Measurements from ENCODE around the gene INCENP. TPM values are rescaled to one million over a fixed set of nuclear protein-coding genes. Genes with fewer than 3 reads are reported as not detected.

INCENP gene
- total RNA-seq, 4 donors from 2014 or later = 33.8 to 84.0 (median 53.1) TPM

GRCh38 chr11:62142921-62143320 lies 19.1 kb downstream of the INCENP start:
- no peak for DNase-seq
- H3K27ac ChIP-seq = peak overlapping the region in 3 of 4 donors; percentile 67 to 79 (median 76)

GRCh38 chr11:62143727-62144126 lies 19.9 kb downstream of the INCENP start:
- intact Hi-C loops (cut with DNase I) = no loop called here

More at GRCh38 chr11:62142921-62143320, 19.1 kb downstream of the INCENP start:
- Histone ChIP-seq H3K27me3 (no peaks in the 10 kb centered on the region), H3K4me3 (no peak overlapping the region), H3K9me3 (no peaks in the 10 kb centered on the region), H3K36me3 (peaks cover 16 to 100% (median 30%) of the 10 kb centered on the region in 3 donors), H3K4me1 (peaks cover 0 to 65% (median 21%) of the 10 kb centered on the region in 3 donors)
- TF ChIP-seq CTCF (IDR thresholded peaks at IDR 0.05) (no peak), POLR2A (IDR thresholded peaks at IDR 0.05) (no peak)
- intact Hi-C loops (cut with DNase I) = no loop called here
- WGBS, 2 donors = 20 to 78% methylated on average over 1 to 2 of the region's 3 CpGs

GRCh38 chr11:62144641-62145255 lies 20.9 kb downstream of the INCENP start:
- Histone ChIP-seq H3K27me3 (no peaks in the 10 kb centered on the region), H3K27ac (peak overlapping the region in 1 of 4 donors; percentile 79), H3K9me3 (no peaks in the 10 kb centered on the region), H3K4me1 (peaks cover 0 to 61% (median 22%) of the 10 kb centered on the region in 3 donors), H3K4me3 (no peak overlapping the region), H3K36me3 (peaks cover 15 to 100% (median 37%) of the 10 kb centered on the region in 3 donors)
- intact Hi-C loops (cut with DNase I) = no loop called here
- no peak for DNase-seq
- TF ChIP-seq POLR2A (IDR thresholded peaks at IDR 0.05) (no peak), CTCF (IDR thresholded peaks at IDR 0.05) (no peak)
- WGBS, 2 donors = 93 to 94% methylated on average over 8 to 13 of the region's 24 CpGs

More at GRCh38 chr11:62143727-62144126, 19.9 kb downstream of the INCENP start:
- H3K4me3 ChIP-seq = no peak overlapping the region
- DNase-seq = no peak
- H3K27ac ChIP-seq = peak overlapping the region in 3 of 4 donors; percentile 67 to 79 (median 76)
- peaks cover 24 to 100% (median 35%) of the 10 kb centered on the region in 3 donors for H3K36me3 ChIP-seq
- no peaks in the 10 kb centered on the region for H3K27me3 ChIP-seq
- no peaks in the 10 kb centered on the region for H3K9me3 ChIP-seq
- TF ChIP-seq CTCF (IDR thresholded peaks at IDR 0.05) (no peak), POLR2A (IDR thresholded peaks at IDR 0.05) (no peak)
- peaks cover 0 to 66% (median 27%) of the 10 kb centered on the region in 3 donors for H3K4me1 ChIP-seq
- 40 to 100% methylated on average over 1 of the region's 1 CpG for WGBS, 2 donors

- 90 to 96% methylated on average over 5 to 10 of the region's 11 CpGs for WGBS, 2 donors
- no peak for DNase-seq
- TF ChIP-seq CTCF (IDR thresholded peaks at IDR 0.05) (no peak), POLR2A (IDR thresholded peaks at IDR 0.05) (no peak)
- peaks cover 15 to 100% (median 43%) of the 10 kb centered on the region in 3 donors for H3K36me3 ChIP-seq
- intact Hi-C loops (cut with DNase I) = no loop called here
- no peak overlapping the region for H3K27ac ChIP-seq
- no peaks in the 10 kb centered on the region for H3K9me3 ChIP-seq
- H3K4me1 ChIP-seq = peaks cover 0 to 61% (median 22%) of the 10 kb centered on the region in 3 donors
- H3K4me3 ChIP-seq = no peak overlapping the region
- no peaks in the 10 kb centered on the region for H3K27me3 ChIP-seq
Observed at GRCh38 chr11:62145261-62145871, 21.6 kb downstream of the INCENP start.
